ENCODE measurements around the gene DLG2.

DLG2 gene

DNA sequence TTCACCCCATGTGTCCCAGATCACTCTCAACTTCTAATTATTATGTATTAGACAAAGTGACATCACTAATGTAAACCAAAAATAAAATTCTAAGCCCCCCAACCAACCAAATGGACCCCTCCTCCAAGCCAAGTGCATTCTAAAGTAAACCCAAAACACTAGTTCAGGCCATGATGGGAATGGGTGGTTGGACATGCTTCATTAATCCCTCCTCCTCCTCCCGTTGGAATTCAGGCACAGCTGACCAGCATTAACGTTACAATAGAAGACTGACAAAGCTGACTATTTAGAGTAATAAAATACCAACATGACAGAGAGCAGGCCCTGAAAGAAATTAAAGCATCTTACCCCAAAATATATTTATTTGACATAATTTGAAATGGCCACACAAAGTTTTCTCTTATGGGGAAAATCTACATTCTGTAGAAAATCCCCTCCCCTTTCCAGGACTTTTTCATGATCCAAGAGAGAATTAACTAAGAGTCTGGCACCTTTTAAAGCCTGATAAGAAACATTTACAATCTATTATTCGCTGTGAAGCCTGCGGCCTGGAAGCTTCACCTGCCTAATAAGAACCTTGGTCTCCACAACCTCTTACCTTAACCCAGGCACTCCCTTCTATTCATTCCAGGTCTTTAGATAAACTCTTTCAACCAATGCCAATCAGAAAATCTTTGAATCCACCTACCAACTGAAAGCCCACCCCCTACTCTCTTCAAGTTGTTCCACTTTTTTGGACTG is 1392.5 kb downstream of the DLG2 start:
- DNase-seq: no peak

GRCh38 chr11:84234011-84234410 is 1393.1 kb downstream of the DLG2 start:
- no peak for DNase-seq

GRCh38 chr11:84232511-84232910 is 1394.6 kb downstream of the DLG2 start:
- DNase-seq: no peak

GRCh38 chr11:84230402-84230801 is 1396.7 kb downstream of the DLG2 start:
- no peak for DNase-seq

DNA sequence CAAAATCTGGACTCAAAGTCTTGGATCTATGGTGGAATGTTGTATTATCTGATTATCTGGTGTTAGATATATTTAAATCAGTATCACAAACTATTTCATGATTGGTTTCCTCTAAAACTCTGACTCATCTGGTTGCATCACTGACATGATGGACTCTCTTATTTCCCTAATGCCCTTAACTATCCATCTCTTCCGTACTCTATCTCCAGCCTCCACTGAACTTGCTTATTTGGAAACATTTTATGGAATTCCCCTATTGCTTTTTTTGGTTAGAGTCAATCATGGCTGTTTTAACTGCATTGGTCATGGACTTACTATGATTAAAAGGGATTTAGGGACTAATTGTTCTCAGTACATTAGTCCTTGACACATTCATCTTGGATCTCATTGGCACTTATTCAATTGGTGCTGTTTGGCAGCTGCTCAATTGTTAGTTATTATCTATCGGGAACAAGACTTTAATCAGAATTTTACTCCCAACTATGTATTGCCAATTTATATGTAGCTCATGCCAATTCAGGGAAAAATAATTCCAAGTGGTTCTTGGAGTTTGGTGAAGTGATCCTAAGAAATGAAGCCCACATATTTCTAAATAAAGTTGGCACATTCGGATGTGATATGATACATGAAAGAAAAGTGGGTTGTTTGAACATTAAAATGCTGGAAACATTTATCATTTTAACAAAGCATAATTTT is 1399.0 kb downstream of the DLG2 start:
- no peak for DNase-seq

DNA sequence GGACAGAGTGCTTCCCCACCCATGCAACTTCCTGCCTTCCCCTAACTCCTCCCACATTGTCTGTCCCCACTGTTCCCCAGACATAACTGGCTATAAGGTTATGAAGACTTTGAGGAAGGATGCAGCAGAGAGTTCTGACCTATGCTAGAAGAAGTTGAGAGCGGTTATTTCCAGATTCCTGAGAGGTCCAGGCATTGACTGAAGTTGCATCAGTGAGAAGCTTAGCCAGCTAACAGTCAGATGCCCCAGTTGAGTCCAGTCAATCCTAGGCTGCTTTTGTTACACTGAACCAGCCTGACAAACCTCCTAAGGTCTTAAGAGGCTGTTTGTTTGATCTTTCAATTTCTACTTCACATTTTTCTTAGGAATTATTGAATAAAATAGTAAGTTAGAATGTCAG is 1403.1 kb downstream of the DLG2 start:
- no peak for DNase-seq

GRCh38 chr11:84218318-84218717 is 1408.8 kb downstream of the DLG2 start:
- no peak for DNase-seq

DNA sequence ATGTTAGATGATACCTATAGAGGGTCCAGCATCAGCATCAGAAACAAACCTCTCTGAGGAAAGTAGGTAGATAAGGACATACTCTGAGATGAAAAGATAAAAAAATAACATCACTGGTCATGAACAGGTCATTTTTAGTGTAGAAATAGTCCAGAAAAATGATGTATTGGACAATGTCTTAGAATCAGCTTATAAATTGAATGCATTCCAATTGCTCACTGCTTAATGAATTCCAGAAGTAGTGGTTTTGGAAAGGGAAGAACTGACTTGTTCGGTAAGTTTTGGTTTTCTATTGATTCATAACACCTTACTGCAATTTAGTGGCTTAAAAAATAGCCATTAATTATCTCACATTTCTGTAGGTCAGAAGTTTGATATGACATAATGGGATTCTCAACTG is 1411.5 kb downstream of the DLG2 start:
- DNase-seq: no peak

DNA sequence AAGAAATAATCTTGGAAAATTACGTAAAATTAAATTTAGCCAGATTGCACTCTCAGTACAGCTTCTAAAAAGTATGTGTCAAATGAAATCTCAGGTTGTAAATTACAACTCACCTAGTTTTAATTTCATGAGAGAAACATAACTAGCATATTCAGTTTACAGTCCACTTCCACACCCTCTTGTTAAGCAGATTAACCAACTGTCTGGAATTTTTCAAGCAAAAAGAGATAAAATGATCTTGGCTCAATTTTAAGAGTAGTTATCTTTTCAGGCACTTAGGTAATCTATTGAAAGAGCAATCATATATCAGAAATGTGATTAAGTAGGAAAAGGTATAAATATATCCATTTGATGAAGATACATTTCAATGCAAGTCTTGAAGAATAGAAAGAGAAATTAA is 1412.6 kb downstream of the DLG2 start:
- DNase-seq: no peak

DNA sequence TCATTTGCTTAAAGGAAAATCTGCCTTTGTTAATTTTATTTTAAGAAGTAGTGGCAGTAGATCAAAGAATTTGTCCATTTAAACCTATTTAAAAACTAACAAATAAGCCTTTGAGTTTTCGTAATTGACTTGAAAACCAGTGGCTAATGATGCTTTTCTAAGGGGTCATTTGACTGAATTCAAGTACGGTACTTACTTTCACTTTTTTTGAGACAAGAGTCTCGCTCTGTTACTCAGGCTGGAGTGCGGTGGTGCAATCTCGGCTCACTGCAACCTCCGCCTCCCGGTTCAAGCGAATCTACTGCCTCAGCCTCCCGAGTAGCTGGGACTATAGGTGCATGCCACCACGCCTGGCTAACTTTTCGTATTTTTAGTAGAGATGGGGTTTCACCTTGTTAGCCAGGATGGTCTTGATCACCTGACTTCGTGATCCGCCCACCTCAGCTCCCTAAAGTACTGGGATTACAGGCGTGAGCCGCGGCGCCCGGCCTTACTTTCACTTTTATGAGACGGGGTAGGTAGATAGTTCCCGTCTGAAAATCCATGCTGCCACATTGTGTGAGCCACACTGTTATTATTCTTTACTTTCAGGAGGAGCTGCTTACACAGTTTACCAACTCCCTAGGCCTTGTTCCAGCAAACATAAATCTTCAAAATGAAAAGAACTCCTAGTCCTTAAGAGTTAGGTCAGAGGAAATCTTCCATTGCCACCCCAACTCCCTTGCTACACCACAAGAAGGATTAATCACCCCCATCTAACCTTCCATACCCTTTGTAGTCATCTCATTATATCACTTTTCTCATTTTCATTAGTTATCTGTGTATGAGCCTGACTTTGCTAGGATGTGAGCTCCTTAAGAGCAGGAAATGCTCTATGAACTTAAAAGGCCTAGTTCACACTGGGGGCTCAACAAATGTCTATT is 1414.4 kb downstream of the DLG2 start:
- no peak for DNase-seq

- no peak for DNase-seq
Measured at GRCh38 chr11:84211896-84212295, 1415.2 kb downstream of the DLG2 start.

DNA sequence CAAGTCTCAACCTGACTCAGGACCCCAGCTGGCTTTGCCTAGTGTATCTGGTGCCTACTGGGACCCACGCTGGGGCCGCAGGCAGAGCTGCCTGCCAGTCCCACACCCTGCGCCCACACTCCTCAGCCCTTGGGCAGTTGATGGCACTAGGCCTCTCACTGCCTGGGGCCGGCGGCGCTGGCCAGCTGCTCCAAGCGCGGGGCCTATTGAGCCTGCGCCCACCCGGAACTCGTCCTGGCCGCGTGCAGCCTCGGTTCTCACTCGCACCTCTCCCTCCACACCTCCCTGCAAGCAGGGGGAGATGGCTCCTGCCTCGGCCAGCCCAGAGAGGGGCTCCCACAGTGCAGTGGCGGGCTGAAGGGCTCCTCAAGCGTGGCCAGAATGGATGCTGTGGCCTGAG is 1432.4 kb downstream of the DLG2 start:
- no peak for DNase-seq

- DNase-seq: no peak
Measured at GRCh38 chr11:84193706-84194105, 1433.4 kb downstream of the DLG2 start.

GRCh38 chr11:84188521-84188920 is 1438.6 kb downstream of the DLG2 start:
- no peak for DNase-seq

GRCh38 chr11:84173078-84173477 is 1454.1 kb downstream of the DLG2 start:
- DNase-seq: no peak

- no peak for DNase-seq
Measured at GRCh38 chr11:84165139-84165538, 1462.0 kb downstream of the DLG2 start.

DNA sequence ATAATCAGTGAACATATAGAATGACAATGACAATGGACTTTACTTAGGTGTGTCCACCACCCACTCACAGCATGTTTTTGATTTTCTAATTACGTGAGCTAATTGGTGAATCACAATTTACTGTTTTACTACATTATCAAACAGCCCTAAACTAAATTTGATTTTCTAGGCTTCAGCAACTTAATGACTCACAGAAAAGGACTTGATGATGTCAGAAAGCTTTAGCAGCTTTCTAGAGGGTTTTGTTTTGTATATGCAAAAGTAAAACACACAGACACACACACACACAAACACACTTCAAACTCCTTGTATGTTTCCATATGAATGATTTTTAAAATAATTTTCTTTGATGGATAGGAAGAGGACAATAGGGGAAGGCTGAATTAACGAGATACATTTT is 1462.4 kb downstream of the DLG2 start:
- no peak for DNase-seq

DNA sequence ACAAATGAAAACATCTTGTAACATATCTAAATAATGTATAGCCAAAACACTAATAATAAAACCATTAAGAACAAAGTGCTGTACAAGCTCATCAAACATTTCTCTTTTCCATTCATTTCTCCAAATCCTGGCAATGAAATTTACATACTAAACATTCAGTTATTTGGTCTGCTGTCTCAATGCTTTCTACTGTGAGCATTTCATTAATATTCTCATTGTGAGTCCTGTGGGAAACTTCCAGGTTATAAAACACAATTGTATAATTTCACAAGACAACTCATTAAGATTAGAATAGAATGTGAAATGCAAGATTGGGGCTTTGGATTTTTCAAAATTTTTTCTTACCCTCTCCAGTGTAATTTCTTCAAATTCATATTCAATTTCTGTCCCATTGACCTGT is 1464.0 kb downstream of the DLG2 start:
- no peak for DNase-seq

DNA sequence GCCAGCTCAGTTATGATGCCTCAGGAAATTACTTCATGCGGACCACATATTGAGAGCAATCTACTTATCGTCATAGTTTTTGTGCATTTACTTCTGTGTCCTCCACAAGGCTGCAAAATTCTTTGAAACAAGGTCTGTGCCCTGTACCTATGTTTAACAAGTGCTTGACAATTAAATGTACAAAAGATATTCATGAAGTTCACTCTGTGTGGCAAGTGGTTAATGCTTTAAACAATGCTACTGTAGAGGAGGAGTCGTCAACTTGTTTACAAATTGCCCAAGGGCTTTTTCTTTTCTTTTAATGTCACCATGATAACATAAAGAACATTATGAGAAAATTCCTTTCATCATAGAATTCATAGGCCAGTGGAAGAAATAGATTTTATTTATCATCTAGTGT is 1469.5 kb downstream of the DLG2 start:
- DNase-seq: no peak

GRCh38 chr11:84146826-84147225 is 1480.3 kb downstream of the DLG2 start:
- no peak for DNase-seq

- DNase-seq: no peak
Measured at GRCh38 chr11:84145616-84146185, 1481.4 kb downstream of the DLG2 start.

GRCh38 chr11:84144531-84144930 is 1482.6 kb downstream of the DLG2 start:
- DNase-seq: no peak

GRCh38 chr11:84142411-84142810 is 1484.7 kb downstream of the DLG2 start:
- DNase-seq: no peak
